Smooth muscle cell (in vitro differentiated cells): ENCODE data around the gene ACACB. TPM values are rescaled to one million over a fixed set of nuclear protein-coding genes. Genes with fewer than 3 reads are reported as not detected.

Experiments used
- DNase-seq: peaks from one replicate; lab custom pipeline; 2025; ENCODE audit not compliant: unreplicated experiment; lab: John Stamatoyannopoulos, UW
- H2AFZ ChIP-seq: fragments of 200-600 bp; sonication (generic); 2 replicates; pipeline ENCODE4 v1.6.0; 2016; ENCODE audit warnings: antibody characterized with exemption, low read depth, mild to moderate bottlenecking
- H3F3A ChIP-seq: fragments of 200-600 bp; sonication (generic); 2 replicates; pipeline ENCODE4 v1.6.0; 2017; ENCODE audit warnings: antibody characterized with exemption, low read depth
- H3K27ac ChIP-seq: fragments of 200-600 bp; sonication (generic); 2 replicates; pipeline ENCODE4 v1.5.1; 2016; ENCODE audit warnings: low read depth, mild to moderate bottlenecking
- H3K27me3 ChIP-seq: fragments of 200-600 bp; sonication (generic); 2 replicates; pipeline ENCODE4 v1.6.1; 2016; ENCODE audit warnings: low read depth, mild to moderate bottlenecking
- H3K36me3 ChIP-seq: fragments of 200-600 bp; sonication (generic); 2 replicates; pipeline ENCODE4 v1.5.1; 2016; ENCODE audit warnings: low read depth
- H3K4me1 ChIP-seq: fragments of 200-600 bp; sonication (generic); 2 replicates; pipeline ENCODE4 v1.5.1; 2016; ENCODE audit warnings: low read depth
- H3K4me2 ChIP-seq: fragments of 200-600 bp; sonication (generic); 2 replicates; pipeline ENCODE4 v1.6.0; 2016; ENCODE audit warnings: mild to moderate bottlenecking
- H3K4me3 ChIP-seq: fragments of 200-600 bp; sonication (generic); 2 replicates; pipeline ENCODE4 v1.5.1; 2016; ENCODE audit warnings: mild to moderate bottlenecking
- H3K79me2 ChIP-seq: fragments of 200-600 bp; sonication (generic); 2 replicates; pipeline ENCODE4 v1.6.0; 2016; ENCODE audit warnings: low read depth, mild to moderate bottlenecking
- H3K9ac ChIP-seq: fragments of 200-600 bp; sonication (generic); 2 replicates; pipeline ENCODE4 v1.6.0; 2016; ENCODE audit warnings: low read depth
- H3K9me3 ChIP-seq: fragments of 200-600 bp; sonication (generic); replicated peaks from 2 replicates; pipeline ENCODE4 v1.5.1; 2016; ENCODE audit warnings: low read depth
- H4K20me1 ChIP-seq: fragments of 200-600 bp; sonication (generic); 2 replicates; pipeline ENCODE4 v1.6.0; 2016; ENCODE audit warnings: low read depth
- CTCF ChIP-seq: fragments of 200-600 bp; sonication (generic); IDR thresholded peaks from 2 replicates; pipeline ENCODE4 v1.5.1; 2017; ENCODE audit warnings: borderline replicate concordance, mild to moderate bottlenecking, antibody characterized with exemption; ENCODE audit not compliant: insufficient read depth, poor library complexity, severe bottlenecking
- WGBS: methylation state at CpG from one replicate; pipeline ENCODE4 v1.1.7; 2016; ENCODE audit warnings: low lambda C conversion rate; 5-methylcytosine and 5-hydroxymethylcytosine counted together
- polyA plus RNA-seq: library from polyadenylated mRNA; unstranded; fragments of >200 nt; fragmentation: Nextera tagmentation; extraction: Ambion mirVana; gene quantifications from 2 replicates; pipeline ENCODE4 v1.2.1, GENCODE V29; 2016
- total RNA-seq: library from RNA; depleted of rRNA; stranded (reverse); fragments of >200 nt; gene quantifications from 2 replicates; pipeline ENCODE4 v1.2.3, GENCODE V29; 2014

Gene ACACB
- total and polyA plus RNA-seq, 2 experiments from 2014 or later, result 0.58 to 2.0 TPM

GRCh38 chr12:109188108-109188712, 71.8 kb downstream of the ACACB start:
- no peak overlapping the region for H3K9ac ChIP-seq
- 70% methylated on average over 4 of the region's 4 CpGs for WGBS
- H3K27ac ChIP-seq, result no peak overlapping the region
- no peaks in the 10 kb centered on the region for H3K9me3 ChIP-seq
- H3K36me3 ChIP-seq, result no peaks in the 10 kb centered on the region
- H3K79me2 ChIP-seq, result no peaks in the 10 kb centered on the region
- H3K4me1 ChIP-seq, result no peaks in the 10 kb centered on the region
- no peaks in the 10 kb centered on the region for H3K27me3 ChIP-seq
- DNase-seq, result no peak
- H4K20me1 ChIP-seq, result no peaks in the 10 kb centered on the region
- H2AFZ ChIP-seq, result no peak overlapping the region
- no peak overlapping the region for H3K4me2 ChIP-seq
- no peaks in the 10 kb centered on the region for H3F3A ChIP-seq
- TF ChIP-seq CTCF, result no peak
- H3K4me3 ChIP-seq, result no peak overlapping the region

GRCh38 chr12:109189291-109189690, 72.9 kb downstream of the ACACB start:
- Histone ChIP-seq H3K4me3 (no peak overlapping the region), H3K27ac (no peak overlapping the region), H3F3A (no peaks in the 10 kb centered on the region), H3K36me3 (no peaks in the 10 kb centered on the region), H2AFZ (no peak overlapping the region), H3K9me3 (no peaks in the 10 kb centered on the region), H4K20me1 (no peaks in the 10 kb centered on the region), H3K27me3 (no peaks in the 10 kb centered on the region), H3K4me1 (no peaks in the 10 kb centered on the region), H3K9ac (no peak overlapping the region), H3K4me2 (no peak overlapping the region), H3K79me2 (no peaks in the 10 kb centered on the region)
- WGBS, result 94% methylated on average over 8 of the region's 8 CpGs
- TF ChIP-seq CTCF, result no peak
- no peak for DNase-seq

GRCh38 chr12:109191621-109192250, 75.3 kb downstream of the ACACB start:
- no peaks in the 10 kb centered on the region for H4K20me1 ChIP-seq
- H3K36me3 ChIP-seq, result no peaks in the 10 kb centered on the region
- no peaks in the 10 kb centered on the region for H3K79me2 ChIP-seq
- no peaks in the 10 kb centered on the region for H3K9me3 ChIP-seq
- no peak overlapping the region for H3K27ac ChIP-seq
- DNase-seq, result no peak
- H3K4me1 ChIP-seq, result no peaks in the 10 kb centered on the region
- no peak overlapping the region for H3K4me3 ChIP-seq
- 87% methylated on average over 20 of the region's 20 CpGs for WGBS
- TF ChIP-seq CTCF, result no peak
- H3K9ac ChIP-seq, result no peak overlapping the region
- H2AFZ ChIP-seq, result no peak overlapping the region
- H3K27me3 ChIP-seq, result no peaks in the 10 kb centered on the region
- no peak overlapping the region for H3K4me2 ChIP-seq
- no peaks in the 10 kb centered on the region for H3F3A ChIP-seq

GRCh38 chr12:109192358-109192757, 76.0 kb downstream of the ACACB start:
- Histone ChIP-seq H3K4me2 (no peak overlapping the region), H3K9me3 (no peaks in the 10 kb centered on the region), H4K20me1 (no peaks in the 10 kb centered on the region), H3K27ac (no peak overlapping the region), H3K79me2 (no peaks in the 10 kb centered on the region), H3K27me3 (no peaks in the 10 kb centered on the region), H2AFZ (no peak overlapping the region), H3K4me1 (no peaks in the 10 kb centered on the region), H3K36me3 (no peaks in the 10 kb centered on the region), H3F3A (no peaks in the 10 kb centered on the region), H3K4me3 (no peak overlapping the region), H3K9ac (no peak overlapping the region)
- no peak for DNase-seq
- no peak for TF ChIP-seq CTCF
- 86% methylated on average over 3 of the region's 3 CpGs for whole genome bisulfite sequencing
